ENCODE data around the gene BLOC1S1. TPM values are rescaled to one million over a fixed set of nuclear protein-coding genes. Genes with fewer than 3 reads are reported as not detected.

BLOC1S1 gene
- total RNA-seq, 1 donor from 2014 or later, result 51.0 TPM

GRCh38 chr12:55682087-55682796, 33.6 kb upstream of the BLOC1S1 start:
- Mint-ChIP-seq H3K4me1 (ENCODE audit: low read depth, unreplicated experiment) (peaks cover 14% of the 10 kb centered on the region), H3K4me3 (ENCODE audit: unreplicated experiment) (no peak overlapping the region), H3K27ac (ENCODE audit: unreplicated experiment) (no peak overlapping the region), H3K9me3 (ENCODE audit: unreplicated experiment) (peaks cover 5% of the 10 kb centered on the region), H3K27me3 (ENCODE audit: low read depth, unreplicated experiment) (peaks cover 17% of the 10 kb centered on the region), H3K36me3 (ENCODE audit: low read depth, unreplicated experiment) (peaks cover 2% of the 10 kb centered on the region)
- H3K4me1 ChIP-seq (ENCODE audit: insufficient read depth, low read length), result peaks cover 10% of the 10 kb centered on the region
- no peak for FAIRE-seq
- H3K36me3 ChIP-seq (ENCODE audit: insufficient read depth, low read length), result no peaks in the 10 kb centered on the region
- H3K4me3 ChIP-seq (ENCODE audit: insufficient read depth, low read depth, low read length), result no peak overlapping the region
- no peaks in the 10 kb centered on the region for H3K27me3 ChIP-seq (ENCODE audit: insufficient read depth, low read length)
- no peaks in the 10 kb centered on the region for H3K9me3 ChIP-seq (ENCODE audit: insufficient read depth, low read depth, low read length)
- H3K4me2 ChIP-seq (ENCODE audit: low read length), result peak overlapping the region; percentile 78
- TF ChIP-seq EZH2 (IDR thresholded peaks at IDR 0.05; ENCODE audit: insufficient read depth, low read length) (no peak), CTCF (IDR thresholded peaks at IDR 0.05; ENCODE audit: insufficient read depth, low read depth, low read length) (no peak)
- H3K9ac ChIP-seq (ENCODE audit: low read length), result no peak overlapping the region
- no peaks in the 10 kb centered on the region for H3K79me2 ChIP-seq (ENCODE audit: insufficient read depth, low read length)
- peak overlapping the region; percentile 68 for H2AFZ ChIP-seq (ENCODE audit: low read depth, low read length)
- DNase-seq (ENCODE audit: low read depth), result no peak
- no peaks in the 10 kb centered on the region for H4K20me1 ChIP-seq (ENCODE audit: insufficient read depth, low read length)
- H3K27ac ChIP-seq (ENCODE audit: low read depth, low read length), result no peak overlapping the region

DNA sequence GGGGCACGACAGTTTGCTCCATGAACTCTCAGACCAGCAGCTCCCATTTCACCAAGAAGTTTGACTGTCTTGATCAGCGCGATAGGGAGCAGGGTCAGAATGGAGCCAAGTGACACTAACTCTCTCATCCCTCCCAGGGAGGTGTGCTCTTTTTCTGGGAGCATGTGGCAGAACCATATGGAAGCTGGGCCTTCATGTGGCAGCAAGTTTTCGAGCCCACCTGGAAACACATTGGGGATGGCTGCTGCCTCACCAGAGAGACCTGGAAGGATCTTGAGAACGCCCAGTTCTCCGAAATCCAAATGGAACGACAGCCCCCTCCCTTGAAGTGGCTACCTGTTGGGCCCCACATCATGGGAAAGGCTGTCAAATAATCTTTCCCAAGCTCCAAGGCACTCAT, 32.2 kb upstream of the BLOC1S1 start:
- H3K4me1 ChIP-seq (ENCODE audit: insufficient read depth, low read length), result peaks cover 10% of the 10 kb centered on the region
- Mint-ChIP-seq H3K27ac (ENCODE audit: unreplicated experiment) (no peak overlapping the region), H3K27me3 (ENCODE audit: low read depth, unreplicated experiment) (peaks cover 17% of the 10 kb centered on the region), H3K4me3 (ENCODE audit: unreplicated experiment) (no peak overlapping the region), H3K9me3 (ENCODE audit: unreplicated experiment) (peaks cover 5% of the 10 kb centered on the region), H3K36me3 (ENCODE audit: low read depth, unreplicated experiment) (peaks cover 5% of the 10 kb centered on the region), H3K4me1 (ENCODE audit: low read depth, unreplicated experiment) (peaks cover 14% of the 10 kb centered on the region)
- no peaks in the 10 kb centered on the region for H4K20me1 ChIP-seq (ENCODE audit: insufficient read depth, low read length)
- FAIRE-seq (no peak), DNase-seq (ENCODE audit: low read depth) (no peak)
- H3K27ac ChIP-seq (ENCODE audit: low read depth, low read length), result no peak overlapping the region
- H3K27me3 ChIP-seq (ENCODE audit: insufficient read depth, low read length), result no peaks in the 10 kb centered on the region
- no peak overlapping the region for H3K9ac ChIP-seq (ENCODE audit: low read length)
- no peak overlapping the region for H3K4me3 ChIP-seq (ENCODE audit: insufficient read depth, low read depth, low read length)
- no peak for TF ChIP-seq CTCF (IDR thresholded peaks at IDR 0.05; ENCODE audit: insufficient read depth, low read depth, low read length)
- no peak for TF ChIP-seq EZH2 (IDR thresholded peaks at IDR 0.05; ENCODE audit: insufficient read depth, low read length)
- no peak overlapping the region for H2AFZ ChIP-seq (ENCODE audit: low read depth, low read length)
- H3K4me2 ChIP-seq (ENCODE audit: low read length), result no peak overlapping the region
- H3K79me2 ChIP-seq (ENCODE audit: insufficient read depth, low read length), result no peaks in the 10 kb centered on the region
- H3K36me3 ChIP-seq (ENCODE audit: insufficient read depth, low read length), result no peaks in the 10 kb centered on the region
- H3K9me3 ChIP-seq (ENCODE audit: insufficient read depth, low read depth, low read length), result no peaks in the 10 kb centered on the region

DNA sequence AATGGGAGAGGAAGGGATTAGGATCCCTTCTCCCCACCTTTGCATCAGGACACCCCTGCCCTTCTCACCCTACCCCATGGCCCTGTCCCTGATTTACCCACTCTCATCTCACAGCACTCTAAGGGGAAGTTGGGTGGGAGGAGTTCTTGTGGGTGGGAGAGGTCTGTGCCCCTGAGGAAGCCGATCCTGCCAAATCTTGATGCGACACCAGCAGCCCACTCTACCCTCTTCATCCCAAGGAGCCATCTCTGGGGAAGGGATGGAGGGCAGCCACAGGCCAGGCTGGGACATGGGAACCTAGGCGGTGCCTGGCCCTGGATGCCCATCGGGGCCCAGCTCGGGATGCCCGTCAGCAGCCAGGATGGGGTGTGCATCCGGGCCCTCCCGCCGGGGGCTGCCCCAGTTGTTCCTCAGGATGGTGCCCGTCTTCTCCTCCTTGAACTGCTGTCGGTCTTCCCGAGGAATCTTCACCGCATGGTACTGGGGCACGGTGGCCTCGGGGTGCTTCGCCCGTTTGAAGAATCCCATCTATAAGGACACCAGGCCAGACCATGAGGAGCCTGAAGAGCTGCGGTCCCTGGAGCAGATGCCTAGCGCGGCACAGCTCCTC, 31.0 kb upstream of the BLOC1S1 start:
- DNase-seq (ENCODE audit: low read depth) (no peak), FAIRE-seq (no peak)
- H3K4me1 ChIP-seq (ENCODE audit: insufficient read depth, low read length), result peaks cover 10% of the 10 kb centered on the region
- peaks cover 14% of the 10 kb centered on the region for H3K4me1 Mint-ChIP-seq (ENCODE audit: low read depth, unreplicated experiment)
- no peak for TF ChIP-seq EZH2 (IDR thresholded peaks at IDR 0.05; ENCODE audit: insufficient read depth, low read length)
- no peak for TF ChIP-seq CTCF (IDR thresholded peaks at IDR 0.05; ENCODE audit: insufficient read depth, low read depth, low read length)
- H2AFZ ChIP-seq (ENCODE audit: low read depth, low read length), result no peak overlapping the region
- no peaks in the 10 kb centered on the region for H3K27me3 ChIP-seq (ENCODE audit: insufficient read depth, low read length)
- H4K20me1 ChIP-seq (ENCODE audit: insufficient read depth, low read length), result no peaks in the 10 kb centered on the region
- H3K27ac ChIP-seq (ENCODE audit: low read depth, low read length), result no peak overlapping the region
- no peak overlapping the region for H3K27ac Mint-ChIP-seq (ENCODE audit: unreplicated experiment)
- H3K9ac ChIP-seq (ENCODE audit: low read length), result no peak overlapping the region
- H3K4me3 Mint-ChIP-seq (ENCODE audit: unreplicated experiment), result no peak overlapping the region
- H3K36me3 Mint-ChIP-seq (ENCODE audit: low read depth, unreplicated experiment), result peaks cover 5% of the 10 kb centered on the region
- H3K36me3 ChIP-seq (ENCODE audit: insufficient read depth, low read length), result no peaks in the 10 kb centered on the region
- no peak overlapping the region for H3K4me3 ChIP-seq (ENCODE audit: insufficient read depth, low read depth, low read length)
- peaks cover 17% of the 10 kb centered on the region for H3K27me3 Mint-ChIP-seq (ENCODE audit: low read depth, unreplicated experiment)
- no peaks in the 10 kb centered on the region for H3K79me2 ChIP-seq (ENCODE audit: insufficient read depth, low read length)
- H3K4me2 ChIP-seq (ENCODE audit: low read length), result no peak overlapping the region
- peaks cover 5% of the 10 kb centered on the region for H3K9me3 Mint-ChIP-seq (ENCODE audit: unreplicated experiment)
- no peaks in the 10 kb centered on the region for H3K9me3 ChIP-seq (ENCODE audit: insufficient read depth, low read depth, low read length)
